HCT116 (cell line): ENCODE data around the gene ZP1. TPM values are rescaled to one million over a fixed set of nuclear protein-coding genes. Genes with fewer than 3 reads are reported as not detected.

ENCODE experiments used
- ATAC-seq: fragments of 200-7000 bp; cut with Tn5 transposase; 2 replicates; pipeline ENCODE4 v1.9.1; 2020; ENCODE audit warnings: mild to moderate bottlenecking, moderate library complexity
- BruUV-seq: library from RNA; stranded (reverse); fragments of 400-500 nt; replicated peaks from 2 replicates; lab custom pipeline; 2021; lab: Mats Ljungman, UMichigan
- CTCF ChIA-PET: fragments of 300-600 bp; sonication (Branson Sonifier 250); formaldehyde crosslinking; loops from one replicate; lab custom pipeline; 2021; ENCODE audit warnings: antibody characterized with exemption; lab: Charles Lee
- POLR2A ChIA-PET: fragments of 300-600, 350-600 bp; sonication (Branson Sonifier 250); formaldehyde crosslinking; loops from one replicate; lab custom pipeline; 2021; ENCODE audit warnings: antibody characterized with exemption; lab: Charles Lee
- RAD21 ChIA-PET, 2 experiments: fragments of 300-600 bp; sonication (Branson Sonifier 250); formaldehyde crosslinking; loops; one replicate each; lab custom pipeline; 2023; ENCODE audit warnings: low total read pairs in 2 of 2; ENCODE audit not compliant: uncharacterized antibody in 2 of 2, unreplicated experiment in 2 of 2, low non-redundant PET in 1 of 2; lab: Charles Lee
- DNase-seq: peaks from one replicate; pipeline ENCODE4 v3.0.0-alpha.2; 2010; ENCODE audit warnings: low read depth, low spot score
- H2AFZ ChIP-seq: fragments of 200-600 bp; shearing (Covaris generic), sonication (generic); 2 replicates; pipeline ENCODE4 v1.6.1; 2017; ENCODE audit warnings: low read depth, mixed run types, mixed read lengths, antibody characterized with exemption, low read length; ENCODE audit not compliant: poor library complexity, severe bottlenecking
- H3K27ac ChIP-seq: 2 replicates; pipeline ENCODE4 v1.5.1; 2012; ENCODE audit warnings: low read depth, low read length
- H3K27me3 ChIP-seq: fragments of 200-600 bp; sonication (generic); 2 replicates; pipeline ENCODE4 v1.6.1; 2016; ENCODE audit warnings: mixed run types, low read length, mixed read lengths; ENCODE audit not compliant: insufficient read depth
- H3K36me3 ChIP-seq, 2 experiments: fragments of 200-500 bp in 1 of 2; fragments of 200-600 bp in 1 of 2; sonication (Bioruptor generic) in 1 of 2; sonication (generic) in 1 of 2; 2 replicates each; pipeline versions ENCODE4 v1.5.1 to v1.6.1; 2014 to 2016; ENCODE audit warnings: low read length in 2 of 2, inconsistent platforms in 1 of 2, mixed read lengths in 1 of 2, mixed run types in 1 of 2; ENCODE audit not compliant: insufficient read depth in 2 of 2, control insufficient read depth in 1 of 2
- H3K4me1 ChIP-seq, 2 experiments: fragments of 200-600 bp in 1 of 2; sonication (generic) in 1 of 2; 2 replicates each; pipeline versions ENCODE4 v1.5.1 to v1.6.1; 2012 to 2017; ENCODE audit warnings: low read length in 2 of 2, inconsistent platforms in 1 of 2, mild to moderate bottlenecking in 1 of 2, mixed read lengths in 1 of 2, mixed run types in 1 of 2, moderate library complexity in 1 of 2; ENCODE audit not compliant: insufficient read depth in 2 of 2, control insufficient read depth in 1 of 2
- H3K4me2 ChIP-seq: fragments of 200-600 bp; sonication (generic); 2 replicates; pipeline ENCODE4 v1.6.1; 2017; ENCODE audit warnings: mixed run types, low read length, mixed read lengths
- H3K4me3 ChIP-seq, 2 experiments: fragments of 200-600 bp in 1 of 2; sonication (generic) in 1 of 2; replicated peaks in 1 of 2; 2 replicates each; pipeline ENCODE4 v1.5.1; 2011 to 2016; ENCODE audit warnings: low read length in 2 of 2, control low read depth in 1 of 2, low read depth in 1 of 2, mild to moderate bottlenecking in 1 of 2, mixed read lengths in 1 of 2, mixed run types in 1 of 2
- H3K79me2 ChIP-seq: fragments of 200-600 bp; sonication (generic); 2 replicates; pipeline ENCODE4 v1.6.1; 2017; ENCODE audit warnings: mild to moderate bottlenecking, mixed run types, low read length, moderate library complexity, mixed read lengths; ENCODE audit not compliant: insufficient read depth
- H3K9ac ChIP-seq: fragments of 200-600 bp; sonication (generic); 2 replicates; pipeline ENCODE4 v1.6.1; 2016; ENCODE audit warnings: low read length, mixed read lengths
- H3K9me2 ChIP-seq: fragments of 200-600 bp; sonication (generic), shearing (Covaris generic); 2 replicates; pipeline ENCODE4 v1.6.1; 2017; ENCODE audit warnings: mixed run types, mild to moderate bottlenecking, moderate library complexity; ENCODE audit not compliant: insufficient read depth
- H3K9me3 ChIP-seq, 2 experiments: fragments of 200-500 bp in 1 of 2; fragments of 200-600 bp in 1 of 2; sonication (Bioruptor generic) in 1 of 2; sonication (generic) in 1 of 2; 2 replicates each; pipeline ENCODE4 v1.6.1; 2014 to 2017; ENCODE audit warnings: low read length in 2 of 2, mixed read lengths in 2 of 2, inconsistent platforms in 1 of 2, low read depth in 1 of 2, mild to moderate bottlenecking in 1 of 2, mixed run types in 1 of 2, moderate library complexity in 1 of 2; ENCODE audit not compliant: control insufficient read depth in 1 of 2, insufficient read depth in 1 of 2
- H4K20me1 ChIP-seq: fragments of 200-600 bp; sonication (generic), shearing (Covaris generic); 2 replicates; pipeline ENCODE4 v1.6.1; 2017; ENCODE audit warnings: mixed run types, mild to moderate bottlenecking, moderate library complexity; ENCODE audit not compliant: insufficient read depth
- CEBPB ChIP-seq: IDR thresholded peaks from 2 replicates; pipeline ENCODE4 v1.6.1; 2012; ENCODE audit warnings: low read depth
- ELF1 ChIP-seq: IDR thresholded peaks from 2 replicates; pipeline ENCODE4 v1.6.1; 2012; ENCODE audit warnings: low read depth, borderline replicate concordance
- FOSL1 ChIP-seq: IDR thresholded peaks from 2 replicates; pipeline ENCODE4 v1.6.1; 2012; ENCODE audit warnings: low read depth
- JUND ChIP-seq: IDR thresholded peaks from 2 replicates; pipeline ENCODE4 v1.6.1; 2012
- RAD21 ChIP-seq: IDR thresholded peaks from 2 replicates; pipeline ENCODE4 v1.6.1; 2012; ENCODE audit warnings: low read depth, mild to moderate bottlenecking
- SIN3A ChIP-seq: IDR thresholded peaks from 2 replicates; pipeline ENCODE4 v1.6.1; 2012; ENCODE audit warnings: low read depth
- SP1 ChIP-seq: IDR thresholded peaks from 2 replicates; pipeline ENCODE4 v1.6.1; 2012; ENCODE audit warnings: low read depth
- SRF ChIP-seq: IDR thresholded peaks from 2 replicates; pipeline ENCODE4 v1.6.1; 2012; ENCODE audit warnings: low read depth
- ZNF274 ChIP-seq: fragments of 200-500 bp; sonication (Bioruptor generic); IDR thresholded peaks from 2 replicates; pipeline ENCODE4 v1.6.1; 2014; ENCODE audit warnings: mild to moderate bottlenecking, low read depth, low read length, inconsistent platforms
- intact Hi-C: fragments of 100-400 bp; cut with micrococcal nuclease; formaldehyde crosslinking; loops from 2 replicates; pipeline ENCODE4 v1.10.0; 2022
- total RNA-seq: library from RNA; stranded (reverse); gene quantifications from one replicate; pipeline ENCODE4 v1.2.1, GENCODE V29; 2021; ENCODE audit not compliant: unreplicated experiment
- TF ChIP-seq, protein P1 (sequence below), 3 experiments: fragments of 200-600 bp in 1 of 3; sonication (generic) in 1 of 3; IDR thresholded peaks in 2 of 3; conservative IDR thresholded peaks in 1 of 3; 2 replicates each; pipeline ENCODE4 v1.5.1; 2012 to 2017; ENCODE audit warnings: low read depth in 2 of 3, low read length in 2 of 3, antibody characterized with exemption in 1 of 3, borderline replicate concordance in 1 of 3, control low read depth in 1 of 3, mild to moderate bottlenecking in 1 of 3, mixed read lengths in 1 of 3, mixed run types in 1 of 3, moderate library complexity in 1 of 3; ENCODE audit not compliant: insufficient read depth in 1 of 3
- TF ChIP-seq, protein P2 (sequence below): IDR thresholded peaks from 2 replicates; pipeline ENCODE4 v1.6.1; 2012
- TF ChIP-seq, protein P3 (sequence below): IDR thresholded peaks from 2 replicates; pipeline ENCODE4 v1.6.1; 2012; ENCODE audit warnings: low read depth
- TF ChIP-seq, protein P4 (sequence below): IDR thresholded peaks from 2 replicates; pipeline ENCODE4 v1.6.1; 2012

The ZP1 gene
- total RNA-seq, 1 experiment from 2014 or later, result not detected

DNA sequence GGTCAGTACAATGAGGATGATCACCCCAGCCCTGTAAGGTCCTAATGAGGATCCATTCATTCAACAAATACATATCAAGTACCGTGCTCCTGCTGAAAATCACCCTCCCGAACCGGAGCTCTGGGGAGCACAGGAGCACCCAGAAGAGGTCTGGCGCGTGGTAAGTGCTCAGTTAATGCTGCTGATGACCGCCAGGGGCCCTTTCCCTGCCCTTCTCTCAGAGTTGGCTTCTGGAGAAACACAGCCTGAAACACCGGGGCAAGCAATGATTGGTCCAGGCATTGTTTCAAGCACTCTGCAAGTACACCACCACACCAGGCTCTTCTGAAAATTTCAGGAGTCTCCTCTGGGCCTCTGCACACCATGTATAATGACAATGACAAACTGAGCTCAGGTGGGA, 29.2 kb upstream of the ZP1 start:
- ATAC-seq (peak; percentile 48), DNase-seq (peak; percentile 10)
- Histone ChIP-seq H3K27ac (no peak overlapping the region), H3K4me1 (peaks cover 2 to 9% of the 10 kb centered on the region in 2 experiments; a peak in 3 of 4 replicates), H3K9ac (no peak overlapping the region), H3K4me3 (no peak overlapping the region), H3K27me3 (no peaks in the 10 kb centered on the region), H2AFZ (no peak overlapping the region), H3K79me2 (peaks cover 12% of the 10 kb centered on the region), H3K9me2 (no peaks in the 10 kb centered on the region), H4K20me1 (no peaks in the 10 kb centered on the region), H3K9me3 (no peaks in the 10 kb centered on the region), H3K4me2 (no peak overlapping the region), H3K36me3 (no peaks in the 10 kb centered on the region)
- intact Hi-C loops, result no loop called here
- RAD21 ChIA-PET, result no interaction called here
- POLR2A ChIA-PET, result no interaction called here
- CTCF ChIA-PET, result interaction anchor here (1.2 kb wide), 1 partner anchor 50 kb away, joined by 6 read pairs; no protein-coding TSS in a partner anchor
- no TSS peak for BruUV-seq
- TF ChIP-seq, protein P1, sequence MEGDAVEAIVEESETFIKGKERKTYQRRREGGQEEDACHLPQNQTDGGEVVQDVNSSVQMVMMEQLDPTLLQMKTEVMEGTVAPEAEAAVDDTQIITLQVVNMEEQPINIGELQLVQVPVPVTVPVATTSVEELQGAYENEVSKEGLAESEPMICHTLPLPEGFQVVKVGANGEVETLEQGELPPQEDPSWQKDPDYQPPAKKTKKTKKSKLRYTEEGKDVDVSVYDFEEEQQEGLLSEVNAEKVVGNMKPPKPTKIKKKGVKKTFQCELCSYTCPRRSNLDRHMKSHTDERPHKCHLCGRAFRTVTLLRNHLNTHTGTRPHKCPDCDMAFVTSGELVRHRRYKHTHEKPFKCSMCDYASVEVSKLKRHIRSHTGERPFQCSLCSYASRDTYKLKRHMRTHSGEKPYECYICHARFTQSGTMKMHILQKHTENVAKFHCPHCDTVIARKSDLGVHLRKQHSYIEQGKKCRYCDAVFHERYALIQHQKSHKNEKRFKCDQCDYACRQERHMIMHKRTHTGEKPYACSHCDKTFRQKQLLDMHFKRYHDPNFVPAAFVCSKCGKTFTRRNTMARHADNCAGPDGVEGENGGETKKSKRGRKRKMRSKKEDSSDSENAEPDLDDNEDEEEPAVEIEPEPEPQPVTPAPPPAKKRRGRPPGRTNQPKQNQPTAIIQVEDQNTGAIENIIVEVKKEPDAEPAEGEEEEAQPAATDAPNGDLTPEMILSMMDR (IDR thresholded peaks at IDR 0.05 in 2 of 3, conservative IDR thresholded peaks at IDR 0.05 in 1 of 3; ENCODE audit: borderline replicate concordance in 1 of 3, insufficient read depth in 1 of 3, low read depth in 2 of 3, low read length in 2 of 3), result peak in 2 of 3 experiments; percentile 38 to 45; a peak in 4 of 6 replicates
- TF ChIP-seq, protein P2, sequence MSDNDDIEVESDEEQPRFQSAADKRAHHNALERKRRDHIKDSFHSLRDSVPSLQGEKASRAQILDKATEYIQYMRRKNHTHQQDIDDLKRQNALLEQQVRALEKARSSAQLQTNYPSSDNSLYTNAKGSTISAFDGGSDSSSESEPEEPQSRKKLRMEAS, result no peak
- TF ChIP-seq, all 23 proteins: peak for 1

DNA sequence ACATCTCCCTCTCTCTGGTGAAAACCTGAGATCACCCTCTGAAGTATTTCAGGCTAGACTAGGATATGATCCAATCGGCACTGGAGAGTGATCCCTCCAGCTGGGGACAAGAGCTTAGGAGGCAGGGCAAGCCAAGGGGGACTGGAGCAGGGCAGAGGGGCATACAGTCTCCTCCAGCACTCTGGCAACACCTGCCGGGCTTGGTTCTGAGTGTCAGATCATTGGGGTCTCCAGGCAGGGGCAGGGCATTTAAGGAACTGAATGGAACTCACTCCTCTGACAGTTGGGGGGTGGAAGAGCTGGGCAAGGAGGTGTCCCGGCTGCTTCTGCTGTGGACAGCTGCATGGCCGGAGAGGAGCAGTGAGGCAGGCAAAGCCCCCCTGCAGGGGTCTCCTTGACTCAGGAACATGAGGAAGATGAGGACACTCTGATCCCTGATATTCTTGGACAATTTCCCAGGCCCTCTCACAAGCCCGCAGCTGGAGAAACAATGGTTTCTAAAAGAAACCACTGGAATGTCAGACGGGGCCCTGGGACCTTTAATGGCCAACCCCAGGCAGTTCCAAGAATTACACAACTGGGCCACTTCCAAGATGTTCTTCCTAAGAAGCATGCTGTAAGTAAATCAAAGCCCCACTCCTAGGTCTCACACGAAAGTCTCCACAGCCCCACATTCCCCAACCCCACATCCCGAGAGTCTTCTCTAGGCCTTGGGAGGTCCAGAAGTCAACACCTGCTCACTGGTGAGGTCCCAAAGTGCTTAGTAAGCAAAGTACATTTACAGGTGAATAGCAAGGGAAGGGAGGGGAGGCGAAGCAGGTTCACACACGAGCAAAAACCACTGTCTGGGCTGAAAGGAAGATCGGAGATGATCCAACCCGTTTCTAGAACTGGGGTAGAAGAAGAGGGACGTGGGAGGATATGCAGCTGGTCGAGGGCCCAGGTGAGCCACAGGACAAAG, 26.6 kb upstream of the ZP1 start:
- DNase-seq, result no peak
- Histone ChIP-seq H2AFZ (no peak overlapping the region), H3K9me3 (no peaks in the 10 kb centered on the region), H4K20me1 (no peaks in the 10 kb centered on the region), H3K4me1 (peaks cover 13 to 23% of the 10 kb centered on the region in 2 experiments), H3K36me3 (peaks cover 4 to 16% of the 10 kb centered on the region in 2 experiments; a peak in 1 of 4 replicates), H3K9ac (peak overlapping the region; percentile 98; the same call in 1 of the 2 replicates), H3K4me3 (no peak overlapping the region), H3K79me2 (peaks cover 38% of the 10 kb centered on the region), H3K27me3 (no peaks in the 10 kb centered on the region), H3K4me2 (peak overlapping the region; percentile 79; the same call in 1 of the 2 replicates), H3K9me2 (no peaks in the 10 kb centered on the region), H3K27ac (0 out of 2 replicates have a peak overlapping the region, but pooled peaks have one; percentile 32)
- intact Hi-C loops, result no loop called here
- RAD21 ChIA-PET, result no interaction called here
- BruUV-seq, result no TSS peak
- CTCF ChIA-PET, result interaction anchor here (1.7 kb wide), 1 partner anchor 47 kb away, joined by 4 read pairs; no protein-coding TSS in a partner anchor
- ATAC-seq, result no peak
- POLR2A ChIA-PET, result no interaction called here
- TF ChIP-seq JUND, result no peak
- no peak for TF ChIP-seq ELF1
- no peak for TF ChIP-seq SIN3A
- no peak for TF ChIP-seq SRF
- TF ChIP-seq, protein P3, sequence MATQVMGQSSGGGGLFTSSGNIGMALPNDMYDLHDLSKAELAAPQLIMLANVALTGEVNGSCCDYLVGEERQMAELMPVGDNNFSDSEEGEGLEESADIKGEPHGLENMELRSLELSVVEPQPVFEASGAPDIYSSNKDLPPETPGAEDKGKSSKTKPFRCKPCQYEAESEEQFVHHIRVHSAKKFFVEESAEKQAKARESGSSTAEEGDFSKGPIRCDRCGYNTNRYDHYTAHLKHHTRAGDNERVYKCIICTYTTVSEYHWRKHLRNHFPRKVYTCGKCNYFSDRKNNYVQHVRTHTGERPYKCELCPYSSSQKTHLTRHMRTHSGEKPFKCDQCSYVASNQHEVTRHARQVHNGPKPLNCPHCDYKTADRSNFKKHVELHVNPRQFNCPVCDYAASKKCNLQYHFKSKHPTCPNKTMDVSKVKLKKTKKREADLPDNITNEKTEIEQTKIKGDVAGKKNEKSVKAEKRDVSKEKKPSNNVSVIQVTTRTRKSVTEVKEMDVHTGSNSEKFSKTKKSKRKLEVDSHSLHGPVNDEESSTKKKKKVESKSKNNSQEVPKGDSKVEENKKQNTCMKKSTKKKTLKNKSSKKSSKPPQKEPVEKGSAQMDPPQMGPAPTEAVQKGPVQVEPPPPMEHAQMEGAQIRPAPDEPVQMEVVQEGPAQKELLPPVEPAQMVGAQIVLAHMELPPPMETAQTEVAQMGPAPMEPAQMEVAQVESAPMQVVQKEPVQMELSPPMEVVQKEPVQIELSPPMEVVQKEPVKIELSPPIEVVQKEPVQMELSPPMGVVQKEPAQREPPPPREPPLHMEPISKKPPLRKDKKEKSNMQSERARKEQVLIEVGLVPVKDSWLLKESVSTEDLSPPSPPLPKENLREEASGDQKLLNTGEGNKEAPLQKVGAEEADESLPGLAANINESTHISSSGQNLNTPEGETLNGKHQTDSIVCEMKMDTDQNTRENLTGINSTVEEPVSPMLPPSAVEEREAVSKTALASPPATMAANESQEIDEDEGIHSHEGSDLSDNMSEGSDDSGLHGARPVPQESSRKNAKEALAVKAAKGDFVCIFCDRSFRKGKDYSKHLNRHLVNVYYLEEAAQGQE, result no peak
- TF ChIP-seq, protein P4, sequence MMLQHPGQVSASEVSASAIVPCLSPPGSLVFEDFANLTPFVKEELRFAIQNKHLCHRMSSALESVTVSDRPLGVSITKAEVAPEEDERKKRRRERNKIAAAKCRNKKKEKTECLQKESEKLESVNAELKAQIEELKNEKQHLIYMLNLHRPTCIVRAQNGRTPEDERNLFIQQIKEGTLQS, result no peak
- TF ChIP-seq FOSL1, result no peak
- no peak for TF ChIP-seq CEBPB
- no peak for TF ChIP-seq SP1
- no peak for TF ChIP-seq ZNF274
- TF ChIP-seq RAD21, result no peak
